Ishikawa (cell line): Measurements from ENCODE around the gene ZBTB12.

Source experiments
- CREB1 ChIP-seq: IDR thresholded peaks from 2 replicates; pipeline ENCODE4 v1.6.1; 2012; ENCODE audit warnings: low read depth
- EGR1 ChIP-seq: IDR thresholded peaks from 2 replicates; pipeline ENCODE4 v1.6.1; 2012
- EP300 ChIP-seq: IDR thresholded peaks from 2 replicates; pipeline ENCODE4 v1.6.1; 2012; ENCODE audit warnings: borderline replicate concordance
- MAX ChIP-seq: IDR thresholded peaks from 2 replicates; pipeline ENCODE4 v1.6.1; 2012
- NFIC ChIP-seq: IDR thresholded peaks from 2 replicates; pipeline ENCODE4 v1.6.1; 2012
- RAD21 ChIP-seq: IDR thresholded peaks from 2 replicates; pipeline ENCODE4 v1.6.1; 2012; ENCODE audit warnings: low read depth
- TAF1 ChIP-seq: IDR thresholded peaks from 2 replicates; pipeline ENCODE4 v1.6.1; 2012; ENCODE audit warnings: low read depth, mild to moderate bottlenecking
- TCF12 ChIP-seq: IDR thresholded peaks from 2 replicates; pipeline ENCODE4 v1.6.1; 2012; ENCODE audit warnings: low read depth
- TEAD4 ChIP-seq: IDR thresholded peaks from 2 replicates; pipeline ENCODE4 v1.6.1; 2012
- YY1 ChIP-seq: IDR thresholded peaks from 2 replicates; pipeline ENCODE4 v1.6.1; 2012; ENCODE audit warnings: low read depth
- ZBTB7A ChIP-seq: IDR thresholded peaks from 2 replicates; pipeline ENCODE4 v1.6.1; 2012; ENCODE audit warnings: low read depth
- TF ChIP-seq, protein P1 (sequence below): IDR thresholded peaks from 2 replicates; pipeline ENCODE4 v1.6.1; 2012
- TF ChIP-seq, protein P2 (sequence below): IDR thresholded peaks from 2 replicates; pipeline ENCODE4 v1.6.1; 2012; ENCODE audit warnings: low read depth, mild to moderate bottlenecking

- TF ChIP-seq CREB1 (no peak), NFIC (no peak), YY1 (no peak), TCF12 (no peak), EGR1 (no peak), MAX (no peak), EP300 (no peak), ZBTB7A (no peak), TAF1 (no peak), RAD21 (no peak), TEAD4 (no peak)
- TF ChIP-seq, protein P1, sequence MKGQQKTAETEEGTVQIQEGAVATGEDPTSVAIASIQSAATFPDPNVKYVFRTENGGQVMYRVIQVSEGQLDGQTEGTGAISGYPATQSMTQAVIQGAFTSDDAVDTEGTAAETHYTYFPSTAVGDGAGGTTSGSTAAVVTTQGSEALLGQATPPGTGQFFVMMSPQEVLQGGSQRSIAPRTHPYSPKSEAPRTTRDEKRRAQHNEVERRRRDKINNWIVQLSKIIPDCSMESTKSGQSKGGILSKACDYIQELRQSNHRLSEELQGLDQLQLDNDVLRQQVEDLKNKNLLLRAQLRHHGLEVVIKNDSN = no peak
- TF ChIP-seq, protein P2, sequence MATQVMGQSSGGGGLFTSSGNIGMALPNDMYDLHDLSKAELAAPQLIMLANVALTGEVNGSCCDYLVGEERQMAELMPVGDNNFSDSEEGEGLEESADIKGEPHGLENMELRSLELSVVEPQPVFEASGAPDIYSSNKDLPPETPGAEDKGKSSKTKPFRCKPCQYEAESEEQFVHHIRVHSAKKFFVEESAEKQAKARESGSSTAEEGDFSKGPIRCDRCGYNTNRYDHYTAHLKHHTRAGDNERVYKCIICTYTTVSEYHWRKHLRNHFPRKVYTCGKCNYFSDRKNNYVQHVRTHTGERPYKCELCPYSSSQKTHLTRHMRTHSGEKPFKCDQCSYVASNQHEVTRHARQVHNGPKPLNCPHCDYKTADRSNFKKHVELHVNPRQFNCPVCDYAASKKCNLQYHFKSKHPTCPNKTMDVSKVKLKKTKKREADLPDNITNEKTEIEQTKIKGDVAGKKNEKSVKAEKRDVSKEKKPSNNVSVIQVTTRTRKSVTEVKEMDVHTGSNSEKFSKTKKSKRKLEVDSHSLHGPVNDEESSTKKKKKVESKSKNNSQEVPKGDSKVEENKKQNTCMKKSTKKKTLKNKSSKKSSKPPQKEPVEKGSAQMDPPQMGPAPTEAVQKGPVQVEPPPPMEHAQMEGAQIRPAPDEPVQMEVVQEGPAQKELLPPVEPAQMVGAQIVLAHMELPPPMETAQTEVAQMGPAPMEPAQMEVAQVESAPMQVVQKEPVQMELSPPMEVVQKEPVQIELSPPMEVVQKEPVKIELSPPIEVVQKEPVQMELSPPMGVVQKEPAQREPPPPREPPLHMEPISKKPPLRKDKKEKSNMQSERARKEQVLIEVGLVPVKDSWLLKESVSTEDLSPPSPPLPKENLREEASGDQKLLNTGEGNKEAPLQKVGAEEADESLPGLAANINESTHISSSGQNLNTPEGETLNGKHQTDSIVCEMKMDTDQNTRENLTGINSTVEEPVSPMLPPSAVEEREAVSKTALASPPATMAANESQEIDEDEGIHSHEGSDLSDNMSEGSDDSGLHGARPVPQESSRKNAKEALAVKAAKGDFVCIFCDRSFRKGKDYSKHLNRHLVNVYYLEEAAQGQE = no peak
Observed at GRCh38 chr6:31928672-31928939, 26.7 kb upstream of the ZBTB12 start.
